Keratinocyte (primary cell): Measurements from ENCODE around the gene GUCA2A. TPM values are rescaled to one million over a fixed set of nuclear protein-coding genes. Genes with fewer than 3 reads are reported as not detected.

ENCODE experiments used
- DNase-seq: peaks from one replicate; pipeline ENCODE4 v3.0.0-alpha.2; 2011; ENCODE audit warnings: low read depth, missing footprints, low spot score
- FAIRE-seq: peaks from 2 replicates; lab custom pipeline; 2011; peaks lifted over from hg19 to GRCh38; lab: Jason Lieb, UNC
- H2AFZ ChIP-seq: 2 replicates; pipeline ENCODE4 v1.6.0; 2012; ENCODE audit warnings: low read length, control low read depth, inconsistent platforms; ENCODE audit not compliant: control insufficient read depth
- H3K27ac ChIP-seq: 2 replicates; pipeline ENCODE4 v1.5.1; 2011; ENCODE audit warnings: low read length; ENCODE audit not compliant: control insufficient read depth, insufficient read depth
- H3K27me3 ChIP-seq: 3 replicates; pipeline ENCODE4 v1.6.0; 2011; ENCODE audit warnings: low read length; ENCODE audit not compliant: control insufficient read depth, insufficient read depth; ENCODE audit errors: extremely low read depth
- H3K36me3 ChIP-seq, 2 experiments: 2 replicates in 1 of 2; 3 replicates in 1 of 2; pipeline ENCODE4 v1.5.1; 2011; ENCODE audit warnings: low read length in 2 of 2, mild to moderate bottlenecking in 1 of 2; ENCODE audit not compliant: control insufficient read depth in 2 of 2, insufficient read depth in 2 of 2; ENCODE audit errors: extremely low read depth in 1 of 2
- H3K4me1 ChIP-seq: 3 replicates; pipeline ENCODE4 v1.5.1; 2011; ENCODE audit warnings: low read length; ENCODE audit not compliant: control insufficient read depth, insufficient read depth; ENCODE audit errors: extremely low read depth
- H3K4me2 ChIP-seq: 3 replicates; pipeline ENCODE4 v1.6.0; 2011; ENCODE audit warnings: low read depth, low read length; ENCODE audit not compliant: control insufficient read depth, insufficient read depth; ENCODE audit errors: extremely low read depth
- H3K4me3 ChIP-seq, 3 experiments: fragments of 200-600 bp in 1 of 3; sonication (generic) in 1 of 3; 2 replicates in 2 of 3; 3 replicates in 1 of 3; pipeline ENCODE4 v1.5.1; 2011 to 2016; ENCODE audit warnings: low read length in 3 of 3, mild to moderate bottlenecking in 3 of 3, control low read depth in 2 of 3, inconsistent platforms in 1 of 3, low read depth in 1 of 3, mixed read lengths in 1 of 3, mixed run types in 1 of 3, moderate library complexity in 1 of 3; ENCODE audit not compliant: control insufficient read depth in 2 of 3, insufficient read depth in 2 of 3; ENCODE audit errors: extremely low read depth in 1 of 3
- H3K79me2 ChIP-seq: 2 replicates; pipeline ENCODE4 v1.6.0; 2012; ENCODE audit warnings: low read length; ENCODE audit not compliant: control insufficient read depth, insufficient read depth
- H3K9ac ChIP-seq: 3 replicates; pipeline ENCODE4 v1.6.0; 2011; ENCODE audit warnings: low read length; ENCODE audit not compliant: control insufficient read depth, insufficient read depth; ENCODE audit errors: extremely low read depth
- H3K9me1 ChIP-seq: 3 replicates; pipeline ENCODE4 v1.6.0; 2011; ENCODE audit warnings: low read length; ENCODE audit not compliant: control insufficient read depth, insufficient read depth; ENCODE audit errors: extremely low read depth
- H3K9me3 ChIP-seq: 2 replicates; pipeline ENCODE4 v1.5.1; 2012; ENCODE audit warnings: low read depth, low read length; ENCODE audit not compliant: control insufficient read depth
- H4K20me1 ChIP-seq: 3 replicates; pipeline ENCODE4 v1.6.0; 2011; ENCODE audit warnings: low read length; ENCODE audit not compliant: control insufficient read depth, insufficient read depth; ENCODE audit errors: extremely low read depth
- EZH2 ChIP-seq: IDR thresholded peaks from one replicate; pipeline ENCODE4 v1.6.1; 2012; ENCODE audit warnings: inconsistent platforms, mild to moderate bottlenecking, low read length, moderate library complexity
- dilution Hi-C: fragments of 300-500 bp; cut with MboI; formaldehyde crosslinking; loops from one replicate; pipeline ENCODE4 v1.7.0; 2020; ENCODE audit warnings: low sequenced_read_pairs; ENCODE audit not compliant: extremely low pct_ligation_motif_present
- polyA plus RNA-seq, 5 experiments: library from polyadenylated mRNA; depleted of rRNA in 3 of 5; stranded (reverse) in 3 of 5; stranded (forward) in 1 of 5; unstranded in 1 of 5; fragments of >200 nt; gene quantifications; 1 replicate in 1 of 5; 2 replicates in 3 of 5; 3 replicates in 1 of 5; pipeline versions ENCODE4 v1.2.1 to v1.2.3, GENCODE V29; 2011 to 2012; ENCODE audit warnings: missing spikeins in 2 of 5, low read depth in 1 of 5, low replicate concordance in 1 of 5
- TF ChIP-seq, protein P1 (sequence below), 3 experiments: IDR thresholded peaks in 1 of 3; conservative IDR thresholded peaks in 1 of 3; optimal IDR thresholded peaks in 1 of 3; 2 replicates in 2 of 3; 3 replicates in 1 of 3; pipeline versions ENCODE3 to v1.5.1; 2011; ENCODE audit warnings: low read length in 3 of 3, mild to moderate bottlenecking in 3 of 3, moderate library complexity in 2 of 3, control low read depth in 1 of 3, inconsistent platforms in 1 of 3; ENCODE audit not compliant: insufficient read depth in 2 of 3; ENCODE audit errors: extremely low read depth in 1 of 3

Gene GUCA2A
- polyA plus RNA-seq, 1 donor (not counting 4 experiments of a cell fraction or from before 2014, with no cell fraction given) = not detected

DNA sequence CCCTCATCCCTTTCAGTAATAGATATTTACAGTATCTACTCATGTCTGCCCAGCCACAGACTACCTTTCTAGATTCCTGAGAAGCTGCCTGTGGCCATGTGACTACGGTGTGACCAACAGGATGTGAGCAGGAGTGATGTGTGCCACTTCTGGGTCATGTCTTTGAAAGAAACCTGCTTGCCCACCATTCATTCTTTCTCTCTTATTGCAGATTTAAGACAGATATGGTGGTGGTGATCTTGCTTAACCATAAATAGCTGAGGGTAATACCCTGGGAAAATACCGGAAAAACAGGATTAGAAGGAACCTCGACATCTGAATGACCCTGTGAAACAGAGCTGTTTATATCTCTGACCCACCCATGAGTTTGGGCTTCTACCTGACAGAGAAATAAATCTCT is 41.6 kb upstream of the GUCA2A start:
- FAIRE-seq (peak; percentile 81), DNase-seq (no peak)
- H3K27me3 ChIP-seq = no peaks in the 10 kb centered on the region
- no peaks in the 10 kb centered on the region for H3K9me3 ChIP-seq
- H3K4me1 ChIP-seq = peaks cover 33% of the 10 kb centered on the region
- H3K9ac ChIP-seq = no peak overlapping the region
- TF ChIP-seq EZH2 = no peak
- TF ChIP-seq, protein P1, sequence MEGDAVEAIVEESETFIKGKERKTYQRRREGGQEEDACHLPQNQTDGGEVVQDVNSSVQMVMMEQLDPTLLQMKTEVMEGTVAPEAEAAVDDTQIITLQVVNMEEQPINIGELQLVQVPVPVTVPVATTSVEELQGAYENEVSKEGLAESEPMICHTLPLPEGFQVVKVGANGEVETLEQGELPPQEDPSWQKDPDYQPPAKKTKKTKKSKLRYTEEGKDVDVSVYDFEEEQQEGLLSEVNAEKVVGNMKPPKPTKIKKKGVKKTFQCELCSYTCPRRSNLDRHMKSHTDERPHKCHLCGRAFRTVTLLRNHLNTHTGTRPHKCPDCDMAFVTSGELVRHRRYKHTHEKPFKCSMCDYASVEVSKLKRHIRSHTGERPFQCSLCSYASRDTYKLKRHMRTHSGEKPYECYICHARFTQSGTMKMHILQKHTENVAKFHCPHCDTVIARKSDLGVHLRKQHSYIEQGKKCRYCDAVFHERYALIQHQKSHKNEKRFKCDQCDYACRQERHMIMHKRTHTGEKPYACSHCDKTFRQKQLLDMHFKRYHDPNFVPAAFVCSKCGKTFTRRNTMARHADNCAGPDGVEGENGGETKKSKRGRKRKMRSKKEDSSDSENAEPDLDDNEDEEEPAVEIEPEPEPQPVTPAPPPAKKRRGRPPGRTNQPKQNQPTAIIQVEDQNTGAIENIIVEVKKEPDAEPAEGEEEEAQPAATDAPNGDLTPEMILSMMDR (optimal IDR thresholded peaks at IDR 0.05 in 1 of 3, IDR thresholded peaks at IDR 0.05 in 1 of 3, conservative IDR thresholded peaks at IDR 0.05 in 1 of 3; ENCODE audit: extremely low read depth in 1 of 3, insufficient read depth in 2 of 3, low read length in 3 of 3) = no peak
- H3K4me3 ChIP-seq = no peak overlapping the region
- dilution Hi-C loops = no loop called here
- H2AFZ ChIP-seq = no peak overlapping the region
- H4K20me1 ChIP-seq = peaks cover 9% of the 10 kb centered on the region
- peak overlapping the region; percentile 57 for H3K4me2 ChIP-seq
- peaks cover 5% of the 10 kb centered on the region for H3K9me1 ChIP-seq
- peaks cover 0 to 2% of the 10 kb centered on the region in 2 experiments for H3K36me3 ChIP-seq
- H3K27ac ChIP-seq = peak overlapping the region; percentile 5
- peaks cover 39% of the 10 kb centered on the region for H3K79me2 ChIP-seq

GRCh38 chr1:42201986-42202385 is 37.4 kb upstream of the GUCA2A start:
- H2AFZ ChIP-seq = no peak overlapping the region
- no peak overlapping the region for H3K4me2 ChIP-seq
- H4K20me1 ChIP-seq = no peaks in the 10 kb centered on the region
- no peak for TF ChIP-seq EZH2
- TF ChIP-seq, protein P1 (optimal IDR thresholded peaks at IDR 0.05 in 1 of 3, IDR thresholded peaks at IDR 0.05 in 1 of 3, conservative IDR thresholded peaks at IDR 0.05 in 1 of 3; ENCODE audit: extremely low read depth in 1 of 3, insufficient read depth in 2 of 3, low read length in 3 of 3) = no peak
- H3K4me1 ChIP-seq = peaks cover 11% of the 10 kb centered on the region
- no peak overlapping the region for H3K27ac ChIP-seq
- H3K9me3 ChIP-seq = no peaks in the 10 kb centered on the region
- no peaks in the 10 kb centered on the region for H3K27me3 ChIP-seq
- no peak overlapping the region for H3K4me3 ChIP-seq
- peaks cover 3% of the 10 kb centered on the region for H3K79me2 ChIP-seq
- FAIRE-seq = no peak
- H3K36me3 ChIP-seq = peaks cover 0 to 4% of the 10 kb centered on the region in 2 experiments
- DNase-seq = no peak
- no peak overlapping the region for H3K9ac ChIP-seq
- H3K9me1 ChIP-seq = no peaks in the 10 kb centered on the region
- dilution Hi-C loops = no loop called here
